ENCODE data around the gene SHROOM2.
"Not testable (repeated sequence)": the region's sequence is repeated elsewhere in the genome, so short reads cannot be mapped to it uniquely, and the experiment has no call there.

The SHROOM2 gene, protein sequence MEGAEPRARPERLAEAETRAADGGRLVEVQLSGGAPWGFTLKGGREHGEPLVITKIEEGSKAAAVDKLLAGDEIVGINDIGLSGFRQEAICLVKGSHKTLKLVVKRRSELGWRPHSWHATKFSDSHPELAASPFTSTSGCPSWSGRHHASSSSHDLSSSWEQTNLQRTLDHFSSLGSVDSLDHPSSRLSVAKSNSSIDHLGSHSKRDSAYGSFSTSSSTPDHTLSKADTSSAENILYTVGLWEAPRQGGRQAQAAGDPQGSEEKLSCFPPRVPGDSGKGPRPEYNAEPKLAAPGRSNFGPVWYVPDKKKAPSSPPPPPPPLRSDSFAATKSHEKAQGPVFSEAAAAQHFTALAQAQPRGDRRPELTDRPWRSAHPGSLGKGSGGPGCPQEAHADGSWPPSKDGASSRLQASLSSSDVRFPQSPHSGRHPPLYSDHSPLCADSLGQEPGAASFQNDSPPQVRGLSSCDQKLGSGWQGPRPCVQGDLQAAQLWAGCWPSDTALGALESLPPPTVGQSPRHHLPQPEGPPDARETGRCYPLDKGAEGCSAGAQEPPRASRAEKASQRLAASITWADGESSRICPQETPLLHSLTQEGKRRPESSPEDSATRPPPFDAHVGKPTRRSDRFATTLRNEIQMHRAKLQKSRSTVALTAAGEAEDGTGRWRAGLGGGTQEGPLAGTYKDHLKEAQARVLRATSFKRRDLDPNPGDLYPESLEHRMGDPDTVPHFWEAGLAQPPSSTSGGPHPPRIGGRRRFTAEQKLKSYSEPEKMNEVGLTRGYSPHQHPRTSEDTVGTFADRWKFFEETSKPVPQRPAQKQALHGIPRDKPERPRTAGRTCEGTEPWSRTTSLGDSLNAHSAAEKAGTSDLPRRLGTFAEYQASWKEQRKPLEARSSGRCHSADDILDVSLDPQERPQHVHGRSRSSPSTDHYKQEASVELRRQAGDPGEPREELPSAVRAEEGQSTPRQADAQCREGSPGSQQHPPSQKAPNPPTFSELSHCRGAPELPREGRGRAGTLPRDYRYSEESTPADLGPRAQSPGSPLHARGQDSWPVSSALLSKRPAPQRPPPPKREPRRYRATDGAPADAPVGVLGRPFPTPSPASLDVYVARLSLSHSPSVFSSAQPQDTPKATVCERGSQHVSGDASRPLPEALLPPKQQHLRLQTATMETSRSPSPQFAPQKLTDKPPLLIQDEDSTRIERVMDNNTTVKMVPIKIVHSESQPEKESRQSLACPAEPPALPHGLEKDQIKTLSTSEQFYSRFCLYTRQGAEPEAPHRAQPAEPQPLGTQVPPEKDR (N-terminal part only)

DNA sequence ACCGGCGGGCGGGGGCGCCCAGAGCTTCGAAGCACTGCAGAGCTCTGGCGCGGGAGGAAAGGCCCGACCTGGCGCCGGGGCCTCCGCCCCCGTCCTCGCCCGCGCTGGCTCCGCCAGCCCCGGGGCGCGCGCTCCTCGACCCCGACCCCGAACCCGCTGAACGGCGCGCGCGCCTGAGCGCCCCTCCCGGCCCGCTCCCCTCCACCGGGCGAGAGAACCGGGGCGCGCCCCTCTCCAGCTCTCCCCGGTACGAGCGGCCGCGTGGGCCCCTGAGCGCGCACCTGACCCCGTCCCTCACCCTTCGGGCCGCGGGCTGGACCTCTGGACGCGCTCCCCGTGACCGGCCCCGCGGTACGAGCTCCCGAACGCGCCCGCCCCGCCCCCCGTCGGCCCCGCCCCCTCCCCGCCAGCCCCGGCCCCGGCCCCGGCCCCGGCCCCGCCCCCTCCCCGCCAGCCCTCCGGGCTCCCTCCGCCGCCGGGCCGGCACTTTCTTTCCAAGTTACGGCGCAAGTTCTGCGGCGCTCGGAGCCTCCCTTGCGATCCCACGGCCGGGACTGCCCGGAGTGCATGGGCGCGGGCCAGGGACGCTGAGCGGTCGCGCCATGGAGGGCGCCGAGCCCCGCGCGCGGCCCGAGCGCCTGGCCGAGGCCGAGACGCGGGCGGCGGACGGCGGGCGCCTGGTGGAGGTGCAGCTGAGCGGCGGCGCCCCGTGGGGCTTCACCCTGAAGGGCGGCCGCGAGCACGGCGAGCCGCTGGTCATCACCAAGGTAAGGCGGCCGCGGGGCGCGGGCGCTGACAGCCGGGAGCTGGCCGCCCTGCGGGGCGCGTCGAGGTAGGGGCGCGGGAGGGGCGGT, at the start of gene SHROOM2:
Gene SHROOM2, plus strand, starts transcription at position 486 of the 854 bp plus-strand sequence. Its CDS starts 117 bp downstream, at position 603.
- no peak for DNase-seq (ENCODE audit: low read depth in 4 of 4, low spot score in 1 of 4)

DNA sequence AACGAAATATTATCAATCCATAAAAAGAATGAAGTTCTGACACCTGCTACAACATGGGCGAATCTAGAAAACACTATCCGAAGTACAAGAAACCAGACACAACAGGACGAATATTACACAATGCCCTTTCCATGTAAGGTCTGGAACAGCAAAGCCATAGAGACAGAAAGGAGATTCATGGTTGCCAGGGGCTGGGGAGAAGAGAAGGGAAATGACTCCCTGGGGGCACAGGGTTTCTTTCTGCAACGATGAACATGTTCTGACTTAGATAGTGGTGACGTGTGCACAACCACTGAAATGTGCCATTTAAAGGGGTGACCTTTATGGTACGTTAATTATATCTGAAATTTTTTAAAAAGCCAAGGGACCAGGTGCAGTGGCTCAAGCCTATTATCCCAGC, 48.9 kb upstream of the SHROOM2 start:
- no peak for DNase-seq (ENCODE audit: low read depth in 4 of 4, low spot score in 1 of 4)

DNA sequence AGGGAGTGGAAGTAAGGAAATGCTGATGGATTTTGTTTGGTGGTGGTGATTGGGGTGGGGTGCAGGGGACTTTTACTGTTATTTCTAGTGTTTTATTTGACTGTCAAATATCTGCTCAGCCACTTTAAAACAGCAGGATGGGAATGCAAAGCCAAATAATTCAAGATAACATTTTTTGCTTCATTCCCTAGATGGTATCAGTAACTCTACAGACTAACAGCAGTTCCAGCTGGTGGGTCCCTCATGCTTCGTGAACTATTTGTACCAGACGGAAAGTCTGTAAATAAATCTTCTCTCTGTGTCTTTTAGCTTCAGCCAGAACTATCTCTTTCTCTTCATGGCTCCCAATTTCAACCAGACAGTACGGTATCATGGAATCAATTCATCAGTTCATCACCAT, 48.1 kb upstream of the SHROOM2 start:
- DNase-seq (ENCODE audit: low read depth in 4 of 4, low spot score in 1 of 4) = no peak

DNA sequence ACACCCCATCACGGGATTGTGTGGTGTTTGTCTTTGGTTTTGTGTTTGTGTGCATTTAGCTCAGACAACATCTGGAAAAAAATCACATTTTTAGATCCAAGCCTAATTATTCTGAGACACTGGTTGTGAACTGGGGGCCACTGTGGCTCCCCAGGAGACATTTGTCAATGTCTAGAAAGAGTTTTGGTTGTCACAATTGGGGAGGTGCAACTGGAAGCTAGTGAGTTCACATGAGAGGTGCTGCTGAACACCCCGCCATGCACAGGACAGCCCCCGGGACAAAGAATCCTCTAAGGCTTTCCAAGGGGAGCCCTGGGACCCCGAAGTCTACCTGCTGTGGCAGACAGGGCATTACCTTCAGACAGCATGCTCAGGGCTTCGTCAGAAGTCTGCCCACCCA, 47.1 kb upstream of the SHROOM2 start:
- no peak for DNase-seq (ENCODE audit: low read depth in 4 of 4, low spot score in 1 of 4)

DNA sequence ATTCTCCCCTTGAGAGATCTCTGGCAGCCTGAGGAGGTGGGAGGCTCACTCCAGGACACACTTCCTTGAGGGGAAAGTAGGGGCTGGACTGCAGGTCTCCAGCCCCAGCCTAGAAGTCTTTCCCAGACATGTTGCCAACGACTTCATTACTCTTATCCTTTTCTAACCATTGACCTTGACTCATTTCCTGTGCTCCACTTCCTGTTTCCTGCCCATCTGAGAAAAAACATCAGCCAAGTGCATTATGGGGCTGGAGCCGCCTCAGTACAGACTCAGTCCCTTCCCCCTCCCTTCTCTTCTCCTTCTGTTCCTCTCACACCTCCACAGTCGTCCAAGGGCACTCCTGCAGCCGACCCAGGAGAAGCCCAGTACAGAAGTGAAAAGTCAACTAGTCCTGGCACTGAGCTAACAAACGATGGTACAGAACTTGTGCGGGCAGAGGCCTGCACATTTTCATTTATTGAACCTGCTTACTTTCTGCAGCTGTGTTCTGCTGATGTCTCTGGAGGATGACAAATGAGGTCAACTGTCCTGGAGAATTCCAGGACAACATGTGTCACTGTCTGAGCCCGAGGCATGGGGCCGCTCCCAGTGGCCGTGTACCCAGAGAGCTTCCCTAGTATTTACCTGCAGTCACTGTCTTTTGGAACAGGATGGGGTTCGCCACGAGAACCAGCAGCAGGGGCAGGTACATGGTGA, 40.7 kb upstream of the SHROOM2 start:
- DNase-seq (ENCODE audit: low read depth in 4 of 4, low spot score in 1 of 4) = no peak

DNA sequence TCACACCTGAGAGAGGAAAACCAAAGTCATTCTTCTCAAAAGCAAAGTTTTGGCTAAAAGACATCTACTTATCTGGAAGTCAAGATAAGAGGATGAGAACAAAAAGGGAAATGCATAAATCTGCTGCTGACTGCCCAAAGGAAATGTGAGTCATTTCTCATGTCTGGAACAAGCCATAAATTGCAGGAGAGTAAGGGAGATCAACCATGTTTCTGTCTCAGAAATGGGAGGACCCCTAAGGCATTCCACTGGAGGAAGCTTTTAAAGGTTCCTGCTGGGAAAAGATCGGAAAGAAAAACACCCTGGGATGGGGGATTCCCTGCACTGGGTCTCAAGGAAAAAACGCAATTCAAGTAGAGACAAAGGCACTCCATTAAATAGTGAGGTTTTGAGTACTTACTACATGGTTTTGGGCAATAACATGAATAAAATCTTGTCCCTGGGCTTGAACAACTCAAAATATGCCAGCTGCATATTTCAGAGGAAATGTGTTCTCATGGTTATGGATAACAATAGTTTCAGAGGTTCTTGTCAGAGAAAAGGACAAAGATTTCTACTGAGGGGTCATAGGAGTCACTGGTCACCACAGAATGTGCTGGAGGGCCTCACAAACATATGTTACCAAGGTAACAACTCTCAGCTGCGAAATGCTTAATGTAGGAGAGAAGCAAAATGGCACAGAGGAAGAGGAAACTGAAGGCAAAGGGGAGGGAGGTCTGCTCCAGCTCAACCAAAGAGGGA, 39.9 kb upstream of the SHROOM2 start:
- no peak for DNase-seq (ENCODE audit: low read depth in 4 of 4, low spot score in 1 of 4)

DNA sequence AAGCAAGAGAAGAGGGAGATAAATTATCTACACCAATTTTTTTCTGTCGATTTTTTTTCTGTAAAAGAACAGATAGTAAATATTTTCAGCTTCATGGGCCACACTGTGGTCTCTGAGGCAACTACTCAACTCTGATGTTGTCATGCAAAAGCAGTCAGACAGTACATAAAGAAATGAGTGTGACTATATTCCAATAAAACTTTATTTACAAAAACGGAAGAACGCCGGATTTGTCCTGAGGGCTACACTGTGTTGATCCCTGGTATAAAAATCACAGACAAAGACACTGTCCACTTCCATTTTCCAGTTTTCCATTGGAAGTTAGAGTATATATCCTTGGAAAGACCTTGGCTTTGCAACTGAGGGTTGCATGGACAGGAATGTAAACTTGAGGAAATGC, 38.6 kb upstream of the SHROOM2 start:
- DNase-seq (ENCODE audit: low read depth in 4 of 4, low spot score in 1 of 4) = no peak

DNA sequence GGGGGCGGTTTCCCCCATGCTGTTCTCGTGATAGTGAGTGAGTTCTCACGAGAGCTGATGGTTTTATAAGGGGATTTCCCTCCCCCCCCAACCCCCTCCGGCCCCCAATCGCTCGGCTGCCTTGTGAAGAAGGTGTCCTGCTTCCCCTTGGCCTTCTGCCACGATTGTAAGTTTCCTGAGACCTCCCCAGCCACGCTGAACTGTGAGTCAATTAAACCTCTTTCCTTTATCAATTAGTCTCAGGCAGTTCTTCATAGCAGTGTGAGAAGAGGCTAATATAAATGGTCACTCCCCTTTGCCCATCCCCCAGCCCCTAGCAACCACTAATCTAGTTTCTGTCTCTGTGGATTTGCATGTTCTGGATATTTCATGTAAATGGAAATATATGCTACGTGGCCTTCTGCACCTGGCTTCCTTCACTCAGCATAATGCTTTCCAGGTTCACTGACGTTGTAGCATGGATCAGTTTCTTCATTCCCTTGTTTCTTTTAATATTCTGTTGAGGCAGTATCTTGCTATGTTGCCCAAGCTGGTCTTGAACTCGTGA, 37.0 kb upstream of the SHROOM2 start:
- DNase-seq (ENCODE audit: low read depth in 4 of 4, low spot score in 1 of 4) = no peak

DNA sequence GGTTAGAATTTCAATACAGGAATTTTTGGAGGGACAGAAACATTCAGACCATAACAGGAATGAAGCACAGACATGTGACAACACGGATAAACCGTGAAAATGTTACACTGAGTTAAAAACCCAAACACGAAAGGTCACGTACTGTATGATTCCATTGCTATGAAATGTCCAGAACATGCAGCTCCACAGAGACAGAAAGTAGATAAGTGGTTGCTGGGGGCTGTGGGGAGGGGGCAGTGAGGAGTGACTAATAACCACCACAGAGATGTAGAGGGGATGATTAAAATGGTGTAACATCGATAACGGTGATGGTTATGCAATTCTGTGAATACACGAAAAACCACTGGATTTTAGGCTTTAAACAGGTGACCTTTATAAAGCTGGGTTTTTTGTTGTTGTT, 28.9 kb upstream of the SHROOM2 start:
- DNase-seq (ENCODE audit: low read depth in 4 of 4, low spot score in 1 of 4) = no peak

DNA sequence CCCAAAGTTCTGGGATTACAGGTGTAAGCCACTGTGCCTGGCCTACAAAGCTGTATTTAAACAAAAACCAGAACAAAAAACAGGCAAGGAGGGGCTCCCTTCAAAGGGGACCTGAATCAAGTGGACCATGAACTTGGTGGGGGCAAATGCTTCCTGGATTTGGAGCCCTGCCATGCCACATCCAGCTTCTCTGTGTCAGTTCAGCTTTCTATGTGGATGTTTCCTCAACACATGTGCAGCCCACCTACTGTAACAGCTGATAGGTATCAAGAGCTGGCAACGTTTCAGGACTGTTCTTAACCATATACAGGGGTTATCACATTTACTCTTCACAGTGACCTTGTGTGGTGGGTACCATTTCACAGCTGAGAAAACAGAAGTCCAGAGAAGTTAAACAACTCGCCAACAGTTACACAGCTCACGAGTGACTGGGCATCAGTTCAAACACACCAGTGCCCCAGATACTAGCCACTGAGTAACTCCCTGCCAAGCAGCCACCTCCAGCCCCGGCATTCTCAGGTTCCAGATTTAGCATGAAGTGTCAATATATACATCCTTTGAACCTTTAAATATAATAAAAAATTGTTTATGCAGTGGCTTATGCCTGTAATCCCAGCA, 28.1 kb upstream of the SHROOM2 start:
- no peak for DNase-seq (ENCODE audit: low read depth in 4 of 4, low spot score in 1 of 4)

DNA sequence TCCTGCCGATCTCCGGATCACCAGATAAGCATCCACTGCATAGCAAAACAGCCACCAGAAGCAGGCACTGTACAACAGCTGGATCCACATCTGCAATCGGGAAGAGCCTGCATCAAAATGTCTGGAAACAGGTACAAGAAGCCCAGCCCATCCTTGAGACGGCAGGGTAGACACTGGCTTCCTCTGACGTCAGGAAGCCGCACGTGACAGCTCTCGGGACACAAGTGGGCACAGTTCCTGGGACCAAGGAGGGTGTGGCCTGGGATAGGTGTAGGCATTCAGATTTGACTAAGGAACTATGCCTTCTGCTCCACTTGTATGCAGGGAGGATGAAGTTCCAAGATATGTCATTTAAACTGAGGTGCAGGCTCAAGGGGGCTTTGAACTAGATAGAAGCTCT, 26.9 kb upstream of the SHROOM2 start:
- no peak for DNase-seq (ENCODE audit: low read depth in 4 of 4, low spot score in 1 of 4)

DNA sequence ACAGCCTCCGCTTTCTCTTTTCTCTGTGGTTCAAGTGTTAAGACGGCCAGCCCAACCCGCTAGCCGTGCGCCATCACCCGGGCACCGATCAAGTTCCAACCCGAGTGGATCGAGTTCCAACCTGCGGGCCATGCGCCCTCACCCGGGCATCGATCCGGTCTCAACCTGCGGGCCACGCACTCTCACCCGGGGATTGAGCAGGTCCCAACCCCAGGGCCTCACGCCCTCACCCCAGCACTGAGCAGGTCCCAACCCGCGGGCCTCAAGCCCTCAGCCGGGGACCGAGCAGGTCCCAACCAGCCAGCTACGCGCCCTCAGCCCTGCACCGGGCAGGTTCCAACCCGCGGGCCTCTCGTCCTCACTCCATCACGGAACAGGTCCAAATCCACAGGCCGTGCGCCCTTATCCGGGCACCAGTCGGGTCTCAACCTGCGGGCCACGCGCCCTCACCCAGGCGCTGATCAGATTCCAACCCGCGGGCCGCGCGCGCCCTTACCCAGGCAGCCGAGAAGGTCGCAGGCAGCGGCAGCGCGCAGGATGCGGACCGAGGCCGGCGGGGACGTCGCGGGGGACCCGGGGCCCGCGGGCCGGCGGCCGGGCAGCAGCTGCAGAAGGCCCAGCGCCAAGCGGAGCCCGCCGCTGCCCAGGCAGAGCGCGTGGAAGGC, 21.0 kb upstream of the SHROOM2 start:
- no peak for DNase-seq (ENCODE audit: low read depth in 4 of 4, low spot score in 1 of 4)

DNA sequence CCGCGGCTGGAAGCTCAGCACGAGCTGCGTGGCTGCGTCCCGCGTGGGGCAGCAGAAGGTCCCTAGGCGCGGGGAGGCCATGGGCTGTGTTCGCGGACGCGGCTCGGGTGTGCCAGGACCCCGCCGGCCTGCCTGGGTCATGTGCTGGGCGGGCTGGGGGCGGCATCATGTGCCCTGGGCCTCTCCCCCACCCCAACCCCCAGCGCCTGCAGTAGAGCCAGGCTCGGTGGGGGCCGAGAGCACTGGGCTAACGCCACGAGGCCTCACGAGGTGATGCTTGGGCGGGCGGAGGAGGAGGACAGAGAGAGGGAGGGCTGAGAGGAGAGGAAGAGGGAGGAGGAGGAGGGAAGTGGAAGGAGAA, 20.5 kb upstream of the SHROOM2 start, which contains the start of gene GPR143:
Gene GPR143, minus strand, starts transcription at position 111 of the 361 bp plus-strand sequence. Its CDS starts 30 bp downstream, at position 81.
- DNase-seq (ENCODE audit: low read depth in 4 of 4, low spot score in 1 of 4) = no peak

DNA sequence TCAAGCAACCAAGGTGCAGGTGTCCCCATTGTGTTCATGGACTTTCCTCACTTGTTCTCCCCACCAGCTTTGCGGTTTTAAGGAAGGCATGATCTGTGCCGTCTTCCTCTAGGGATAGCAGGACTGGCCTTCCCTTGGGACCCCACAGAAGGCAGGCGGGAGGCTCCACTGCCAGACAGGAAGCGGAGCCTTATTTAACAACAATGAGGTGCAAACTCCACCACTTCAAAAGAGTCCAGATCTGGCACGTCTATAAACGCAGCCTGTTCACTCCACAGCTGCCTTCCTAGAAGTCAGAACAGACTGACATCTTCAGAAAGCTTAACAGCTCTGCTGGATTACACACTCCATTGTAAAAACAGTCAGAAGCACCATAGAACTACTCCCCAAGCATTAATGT, 18.9 kb upstream of the SHROOM2 start:
- no peak for DNase-seq (ENCODE audit: low read depth in 4 of 4, low spot score in 1 of 4)

DNA sequence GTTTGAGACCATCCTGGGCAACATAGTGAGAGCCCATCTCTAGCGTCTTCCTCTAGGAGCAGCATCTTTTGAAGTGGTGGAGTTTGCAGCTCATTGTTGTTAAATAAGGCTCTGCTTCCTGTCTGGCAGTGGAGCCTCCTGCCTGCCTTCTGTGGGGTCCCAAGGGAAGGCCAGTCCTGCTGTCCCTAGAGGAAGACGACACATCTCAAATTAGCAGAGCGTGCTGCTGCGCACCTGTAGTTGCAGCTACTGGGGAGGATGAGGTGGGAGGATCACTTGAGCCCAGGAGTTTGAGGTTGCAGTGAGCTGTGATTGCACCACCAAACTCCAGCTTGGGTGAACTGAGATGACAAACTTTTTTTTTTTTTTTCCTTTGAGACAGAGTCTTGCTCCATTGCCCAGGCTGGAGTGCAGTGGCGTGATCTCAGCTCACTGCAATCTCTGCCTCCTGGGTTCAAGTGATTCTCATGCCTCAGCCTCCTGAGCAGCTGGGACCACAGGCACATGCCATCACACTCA, 17.8 kb upstream of the SHROOM2 start:
- DNase-seq (ENCODE audit: low read depth in 4 of 4, low spot score in 1 of 4) = not testable (repeated sequence)

DNA sequence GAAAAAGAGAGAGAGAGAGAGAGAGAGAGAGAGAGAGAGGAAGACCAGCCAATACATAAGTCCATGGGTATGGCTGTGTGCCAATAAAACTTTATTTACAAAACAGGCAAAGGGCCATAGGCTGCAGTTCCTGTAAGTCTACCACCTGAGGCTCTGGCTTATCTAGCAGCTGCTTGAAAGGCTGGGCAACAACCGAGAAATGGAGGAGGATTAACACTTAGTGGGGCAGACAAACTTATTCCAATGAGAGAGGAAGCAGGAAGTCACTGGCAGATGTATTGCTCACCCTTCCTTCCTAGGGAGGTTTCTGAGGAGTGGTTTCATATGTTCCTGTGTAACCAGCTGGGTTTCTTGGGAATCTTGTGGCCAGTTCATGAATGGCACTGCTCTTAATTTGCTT, 15.9 kb upstream of the SHROOM2 start:
- no peak for DNase-seq (ENCODE audit: low read depth in 4 of 4, low spot score in 1 of 4)

DNA sequence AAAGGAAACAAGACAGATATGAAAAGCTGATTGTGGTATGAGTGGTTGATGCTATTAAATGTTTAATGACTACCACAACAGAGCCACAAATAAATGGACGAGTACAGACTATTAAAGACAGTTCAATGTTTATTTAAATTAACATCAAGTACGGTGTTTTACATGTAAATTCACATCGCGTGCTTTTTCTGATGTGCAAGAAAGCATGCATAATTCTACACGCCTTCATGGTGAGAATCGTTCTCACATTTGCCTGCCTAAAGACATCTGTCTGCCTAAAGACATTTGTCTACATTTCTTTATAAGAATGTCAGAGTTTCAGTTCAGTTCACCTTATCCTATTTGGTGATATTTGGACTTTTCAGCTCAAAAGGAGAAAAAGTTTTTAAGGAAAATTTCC, 13.3 kb upstream of the SHROOM2 start:
- DNase-seq (ENCODE audit: low read depth in 4 of 4, low spot score in 1 of 4) = no peak

DNA sequence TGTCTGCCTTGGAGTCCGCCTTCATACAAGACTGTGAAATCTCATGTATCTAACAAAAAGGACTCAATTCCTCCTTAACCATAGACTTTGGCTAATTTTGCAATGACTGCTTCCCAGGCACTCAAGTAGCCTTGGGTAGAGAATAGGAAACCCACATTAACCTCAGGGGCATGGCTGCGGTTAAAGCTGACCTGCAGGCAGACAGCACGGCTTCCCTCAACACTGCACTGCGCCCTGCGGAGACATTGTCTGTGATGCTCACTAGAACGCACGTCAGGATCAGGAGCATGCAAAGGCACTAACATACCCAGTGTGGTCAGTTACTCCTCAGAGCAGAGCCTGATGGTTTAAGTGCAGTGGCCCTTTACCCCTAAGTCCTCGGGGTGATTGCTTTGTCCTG, 10.3 kb upstream of the SHROOM2 start:
- no peak for DNase-seq (ENCODE audit: low read depth in 4 of 4, low spot score in 1 of 4)
